HEK293T (cell line): ENCODE measurements around the gene GALNT16.
"Not testable (repeated sequence)": the region's sequence is repeated elsewhere in the genome, so short reads cannot be mapped to it uniquely, and the experiment has no call there.

Experiments
- FOXA1 ChIP-seq: fragments of 450-650 bp; IDR thresholded peaks from 2 replicates; pipeline ENCODE4 v1.6.1; 2016; ENCODE audit warnings: mild to moderate bottlenecking
- SP1 ChIP-seq: fragments of 450-650 bp; IDR thresholded peaks from 2 replicates; pipeline ENCODE4 v1.6.1; 2017

- not testable (repeated sequence) for TF ChIP-seq SP1, FOXA1
These were observed 131.4 kb downstream of the GALNT16 start for GRCh38 chr14:69391400-69391799.
